ENCODE measurements around the gene CFL1. TPM values are rescaled to one million over a fixed set of nuclear protein-coding genes. Genes with fewer than 3 reads are reported as not detected.
A peak's percentile ranks its signal among the peaks of the same experiment; 100 is the strongest.

The CFL1 gene
- total and polyA plus RNA-seq, 10 of the 15 experiments (the other 5 are each of a cell fraction or from before 2014, with no cell fraction given): 164 to 2,994 (median 1,500) TPM

DNA sequence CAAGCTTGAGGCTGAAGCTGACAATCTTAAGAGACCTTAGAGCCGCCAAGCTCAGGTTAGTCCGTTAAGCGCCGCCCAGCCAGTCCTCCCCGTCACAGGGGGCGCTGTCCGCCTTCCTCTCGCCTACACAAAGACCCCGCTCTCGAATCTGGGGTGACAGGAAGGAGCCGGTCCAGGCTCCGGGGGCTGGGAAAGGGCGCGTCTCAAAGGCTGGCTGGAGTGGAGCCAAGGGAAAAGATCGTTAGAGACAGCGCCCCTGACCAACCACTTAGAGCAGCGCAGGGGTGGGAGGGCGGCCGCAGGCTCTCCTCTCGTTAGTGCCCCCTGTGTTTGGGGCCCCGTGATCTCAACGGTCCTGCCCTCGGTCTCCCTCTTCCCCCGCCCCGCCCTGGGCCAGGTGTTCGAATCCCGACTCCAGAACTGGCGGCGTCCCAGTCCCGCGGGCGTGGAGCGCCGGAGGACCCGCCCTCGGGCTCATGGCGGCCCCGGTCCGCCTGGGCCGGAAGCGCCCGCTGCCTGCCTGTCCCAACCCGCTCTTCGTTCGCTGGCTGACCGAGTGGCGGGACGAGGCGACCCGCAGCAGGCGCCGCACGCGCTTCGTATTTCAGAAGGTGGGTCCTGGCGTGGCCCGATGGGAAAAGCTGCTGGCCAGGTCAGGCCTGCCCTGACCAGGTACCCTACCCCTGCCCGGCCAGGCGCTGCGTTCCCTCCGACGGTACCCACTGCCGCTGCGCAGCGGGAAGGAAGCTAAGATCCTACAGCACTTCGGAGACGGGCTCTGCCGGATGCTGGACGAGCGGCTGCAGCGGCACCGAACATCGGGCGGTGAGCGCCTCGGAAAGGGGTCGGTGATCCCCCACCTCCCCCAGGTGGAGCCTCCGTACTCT lies 2.5 kb upstream of the CFL1 start, which contains the start of gene MUS81:
TSS of gene MUS81 (plus strand) at position 156 of the 887 bp plus-strand sequence. CDS start at position 477, 321 bp downstream.
- WGBS (ENCODE audit: insufficient coverage, insufficient replicate concordance, low lambda C conversion rate, missing lambda C conversion rate): 1% methylated on average over 76 of the region's 78 CpGs
- BruUV-seq (replicated peaks): TSS peak; percentile 71
- peak within 1 kb of the TSS; percentile 99 for H3K4me2 ChIP-seq (ENCODE audit: control insufficient read depth, insufficient read depth)
- H4K20me1 ChIP-seq (ENCODE audit: control insufficient read depth, insufficient read depth): peaks cover 11% of the 10 kb centered on the region
- ChIA-PET CTCF (interaction anchor here (0.6 to 5.7 kb wide), 33 partner anchors 10 to 290 kb away, joined by 3 to 146 read pairs (median 4); partner anchors contain the start of genes CCDC85B, CTSW, EFEMP2 and FAM89B), POLR2A (interaction anchor here (0.8 to 5.6 kb wide), 22 partner anchors 9 to 246 kb away, joined by 3 to 155 read pairs (median 6); partner anchors contain the start of genes CCDC85B, EFEMP2, FIBP and KAT5), RAD21 (ENCODE audit: unreplicated experiment) (interaction anchor here (0.7 to 5.0 kb wide), 20 partner anchors 11 to 275 kb away, joined by 3 to 76 read pairs (median 5); partner anchors contain the start of genes BANF1, CCDC85B, EIF1AD and FIBP), SMC1A (ENCODE audit: uncharacterized antibody, unreplicated experiment) (interaction anchor here (0.6 to 4.3 kb wide), 13 partner anchors 9 to 191 kb away, joined by 3 to 52 read pairs (median 4); partner anchors contain the start of genes BANF1, CCDC85B, FIBP and KAT5)
- H3K27ac ChIP-seq (ENCODE audit: control insufficient read depth, insufficient read depth): peak within 1 kb of the TSS; percentile 100
- intact Hi-C loops (cut with micrococcal nuclease; ENCODE audit: unreplicated experiment): no loop called here
- H3K4me3 ChIP-seq: peak within 1 kb of the TSS; percentile 85
- peaks cover 23 to 35% of the 10 kb centered on the region in 2 experiments for H3K36me3 ChIP-seq (ENCODE audit: control insufficient read depth in 2 of 2, insufficient read depth in 2 of 2, low read length in 1 of 2)
- in situ Hi-C loops (cut with MboI): loop anchor here (25.0 kb wide), 1 partner anchor 1623 kb away; the partner anchor contains the start of genes DNAJC4, FKBP2, NUDT22 and PPP1R14B
- peak within 1 kb of the TSS; percentile 74 for H2AFZ ChIP-seq (ENCODE audit: control insufficient read depth, low read depth, low read length)
- H3K27me3 ChIP-seq (replicated peaks in 1 of 2; ENCODE audit: control insufficient read depth in 2 of 2, insufficient read depth in 2 of 2, low read length in 1 of 2): no peaks in the 10 kb centered on the region
- H3K4me1 ChIP-seq (ENCODE audit: control insufficient read depth, insufficient read depth, low read length): peaks cover 22% of the 10 kb centered on the region
- no peaks in the 10 kb centered on the region for H3K9me3 ChIP-seq (replicated peaks; ENCODE audit: control insufficient read depth, insufficient read depth, low read length)
- DNase-seq (ENCODE audit: low read depth, low spot score) (peak; percentile 82), FAIRE-seq (peak; percentile 93), ATAC-seq (peak; percentile 58)
- peak within 1 kb of the TSS; percentile 97 for H3K9ac ChIP-seq (ENCODE audit: control insufficient read depth, insufficient read depth, low read length)
- peaks cover 51% of the 10 kb centered on the region for H3K79me2 ChIP-seq (ENCODE audit: control insufficient read depth, insufficient read depth, low read length)
- TF ChIP-seq RELA (IDR thresholded peaks at IDR 0.05; ENCODE audit: borderline replicate concordance, partially characterized antibody): peak; percentile 21
- TF ChIP-seq, protein P1, sequence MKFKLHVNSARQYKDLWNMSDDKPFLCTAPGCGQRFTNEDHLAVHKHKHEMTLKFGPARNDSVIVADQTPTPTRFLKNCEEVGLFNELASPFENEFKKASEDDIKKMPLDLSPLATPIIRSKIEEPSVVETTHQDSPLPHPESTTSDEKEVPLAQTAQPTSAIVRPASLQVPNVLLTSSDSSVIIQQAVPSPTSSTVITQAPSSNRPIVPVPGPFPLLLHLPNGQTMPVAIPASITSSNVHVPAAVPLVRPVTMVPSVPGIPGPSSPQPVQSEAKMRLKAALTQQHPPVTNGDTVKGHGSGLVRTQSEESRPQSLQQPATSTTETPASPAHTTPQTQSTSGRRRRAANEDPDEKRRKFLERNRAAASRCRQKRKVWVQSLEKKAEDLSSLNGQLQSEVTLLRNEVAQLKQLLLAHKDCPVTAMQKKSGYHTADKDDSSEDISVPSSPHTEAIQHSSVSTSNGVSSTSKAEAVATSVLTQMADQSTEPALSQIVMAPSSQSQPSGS (IDR thresholded peaks at IDR 0.05; ENCODE audit: low read length): no peak
- TF ChIP-seq IRF4 (IDR thresholded peaks at IDR 0.05; ENCODE audit: low read depth, low read length): 0 out of 2 replicates have a peak, but pooled peaks have one; percentile 8
- no peak; the same call in 1 of the 2 replicates for TF ChIP-seq POLR2AphosphoS2 (IDR thresholded peaks at IDR 0.05; ENCODE audit: low read depth, low read length)
- TF ChIP-seq, protein P2, sequence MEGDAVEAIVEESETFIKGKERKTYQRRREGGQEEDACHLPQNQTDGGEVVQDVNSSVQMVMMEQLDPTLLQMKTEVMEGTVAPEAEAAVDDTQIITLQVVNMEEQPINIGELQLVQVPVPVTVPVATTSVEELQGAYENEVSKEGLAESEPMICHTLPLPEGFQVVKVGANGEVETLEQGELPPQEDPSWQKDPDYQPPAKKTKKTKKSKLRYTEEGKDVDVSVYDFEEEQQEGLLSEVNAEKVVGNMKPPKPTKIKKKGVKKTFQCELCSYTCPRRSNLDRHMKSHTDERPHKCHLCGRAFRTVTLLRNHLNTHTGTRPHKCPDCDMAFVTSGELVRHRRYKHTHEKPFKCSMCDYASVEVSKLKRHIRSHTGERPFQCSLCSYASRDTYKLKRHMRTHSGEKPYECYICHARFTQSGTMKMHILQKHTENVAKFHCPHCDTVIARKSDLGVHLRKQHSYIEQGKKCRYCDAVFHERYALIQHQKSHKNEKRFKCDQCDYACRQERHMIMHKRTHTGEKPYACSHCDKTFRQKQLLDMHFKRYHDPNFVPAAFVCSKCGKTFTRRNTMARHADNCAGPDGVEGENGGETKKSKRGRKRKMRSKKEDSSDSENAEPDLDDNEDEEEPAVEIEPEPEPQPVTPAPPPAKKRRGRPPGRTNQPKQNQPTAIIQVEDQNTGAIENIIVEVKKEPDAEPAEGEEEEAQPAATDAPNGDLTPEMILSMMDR (IDR thresholded peaks at IDR 0.05 in 2 of 3, conservative IDR thresholded peaks at IDR 0.05 in 1 of 3; ENCODE audit: control insufficient read depth in 2 of 3, extremely low read depth in 1 of 3, insufficient read depth in 1 of 3, low read depth in 3 of 3, low read length in 3 of 3): peak; percentile 84 to 96 (median 89)
- TF ChIP-seq NBN (IDR thresholded peaks at IDR 0.05): peak; percentile 82; the same call in 1 of the 2 replicates
- no peak for TF ChIP-seq RBBP5 (conservative IDR thresholded peaks at IDR 0.05)
- TF ChIP-seq FOXM1 (IDR thresholded peaks at IDR 0.05; ENCODE audit: low read depth, low read length): no peak
- no peak for TF ChIP-seq STAT3 (IDR thresholded peaks at IDR 0.05; ENCODE audit: low read depth, low read length)
- TF ChIP-seq ESRRA (IDR thresholded peaks at IDR 0.05; ENCODE audit: low read length): no peak
- peak; percentile 77 for TF ChIP-seq MXI1 (IDR thresholded peaks at IDR 0.05; ENCODE audit: low read depth, low read length)
- no peak for TF ChIP-seq GATAD2B (conservative IDR thresholded peaks at IDR 0.05; ENCODE audit: low read depth)
- no peak for TF ChIP-seq PAX8 (IDR thresholded peaks at IDR 0.05)
- no peak for TF ChIP-seq ZBED1 (IDR thresholded peaks at IDR 0.05; ENCODE audit: borderline replicate concordance)
- TF ChIP-seq WRNIP1 (IDR thresholded peaks at IDR 0.05; ENCODE audit: borderline replicate concordance, low read depth, low read length): no peak
- TF ChIP-seq POU2F2 (IDR thresholded peaks at IDR 0.05; ENCODE audit: borderline replicate concordance, low read depth, low read length): no peak; the same call in 2 of the 3 replicates
- TF ChIP-seq POLR2AphosphoS5 (IDR thresholded peaks at IDR 0.05; ENCODE audit: low read length): no peak
- no peak for TF ChIP-seq HDAC6 (IDR thresholded peaks at IDR 0.05; ENCODE audit: unreplicated experiment)
- TF ChIP-seq CHD1 (IDR thresholded peaks at IDR 0.05; ENCODE audit: low read depth, low read length): no peak
- TF ChIP-seq KDM1A (IDR thresholded peaks at IDR 0.05; ENCODE audit: borderline replicate concordance): no peak
- TF ChIP-seq ZNF24 (IDR thresholded peaks at IDR 0.05): no peak
- TF ChIP-seq RAD51 (IDR thresholded peaks at IDR 0.05): no peak

Measured in GM12878 (cell line).